B cell (primary cell): ENCODE results near the gene ACSM6. TPM values are rescaled to one million over a fixed set of nuclear protein-coding genes. Genes with fewer than 3 reads are reported as not detected.

Experiments
- ATAC-seq: fragments of 200-7000 bp; cut with Tn5 transposase; one replicate; pipeline ENCODE4 v1.10.0; 2021; ENCODE audit warnings: low read depth, mild to moderate bottlenecking, moderate number of reproducible peaks, moderate library complexity
- CTCF ChIA-PET: fragments of 350-600 bp; sonication (Branson Sonifier 250); formaldehyde crosslinking; loops from one replicate; lab custom pipeline; 2021; ENCODE audit warnings: antibody characterized with exemption, inconsistent platforms; lab: Charles Lee
- POLR2A ChIA-PET: fragments of 350-600 bp; sonication (Branson Sonifier 250); formaldehyde crosslinking; loops from one replicate; lab custom pipeline; 2021; ENCODE audit warnings: antibody characterized with exemption; lab: Charles Lee
- DNase-seq: peaks from one replicate; pipeline ENCODE4 v3.0.0; 2013
- H2AFZ ChIP-seq: 2 replicates; pipeline ENCODE4 v1.6.1; 2012; ENCODE audit warnings: mild to moderate bottlenecking, low read depth, low read length; ENCODE audit not compliant: insufficient read depth, poor library complexity, severe bottlenecking
- H3K27ac ChIP-seq, 2 donors: 1 replicate in 1 of 2; 2 replicates in 1 of 2; pipeline ENCODE4 v1.5.1; 2012 to 2013; ENCODE audit warnings: low read length in 2 of 2, mild to moderate bottlenecking in 2 of 2, moderate library complexity in 1 of 2
- H3K27me3 ChIP-seq, 4 experiments: fragments of 200-600 bp in 1 of 4; sonication (generic) in 1 of 4; replicated peaks in 1 of 4; 1 replicate in 2 of 4; 2 replicates in 2 of 4; pipeline versions ENCODE4 v1.6.1 to v1.7.0; 2013 to 2016; ENCODE audit warnings: low read length in 3 of 4, mild to moderate bottlenecking in 2 of 4, mixed read lengths in 1 of 4, moderate library complexity in 1 of 4; ENCODE audit not compliant: insufficient read depth in 4 of 4, control insufficient read depth in 3 of 4; ENCODE audit errors: control extremely low read depth in 1 of 4
- H3K36me3 ChIP-seq, 2 experiments: replicated peaks in 1 of 2; 1 replicate in 1 of 2; 2 replicates in 1 of 2; pipeline versions ENCODE4 v1.6.1 to v1.7.1; 2013; ENCODE audit warnings: low read length in 1 of 2; ENCODE audit not compliant: insufficient read depth in 2 of 2, control insufficient read depth in 1 of 2; ENCODE audit errors: control extremely low read depth in 1 of 2, extremely low read depth in 1 of 2
- H3K4me1 ChIP-seq, 2 donors: fragments of 200-600 bp in 1 of 2; sonication (generic) in 1 of 2; 1 replicate in 1 of 2; 2 replicates in 1 of 2; pipeline versions ENCODE4 v1.5.1 to v1.6.1; 2013 to 2017; ENCODE audit warnings: low read length in 2 of 2; ENCODE audit not compliant: control insufficient read depth in 2 of 2, insufficient read depth in 2 of 2
- H3K4me2 ChIP-seq: replicated peaks from 2 replicates; pipeline ENCODE3; 2012; ENCODE audit warnings: mild to moderate bottlenecking, low read depth, low read length; ENCODE audit not compliant: poor library complexity, severe bottlenecking
- H3K4me3 ChIP-seq, 5 experiments: fragments of 200-600 bp in 1 of 5; sonication (generic) in 1 of 5; 1 replicate in 3 of 5; 2 replicates in 2 of 5; pipeline versions ENCODE4 v1.5.1 to v1.7.0; 2011 to 2016; ENCODE audit warnings: low read length in 4 of 5, mild to moderate bottlenecking in 4 of 5, low read depth in 2 of 5, control low read depth in 1 of 5, moderate library complexity in 1 of 5; ENCODE audit not compliant: insufficient read depth in 1 of 5; ENCODE audit errors: control extremely low read depth in 1 of 5, extremely low read depth in 1 of 5
- H3K79me2 ChIP-seq: fragments of 200-600 bp; sonication (generic); one replicate; pipeline ENCODE4 v1.6.0; 2016; ENCODE audit warnings: low read length; ENCODE audit not compliant: control insufficient read depth, insufficient read depth
- H3K9ac ChIP-seq: fragments of 200-600 bp; sonication (generic); 2 replicates; pipeline ENCODE4 v1.6.1; 2017; ENCODE audit warnings: mild to moderate bottlenecking, low read length, moderate library complexity
- H3K9me3 ChIP-seq, 3 donors: one replicate each; pipeline versions ENCODE4 v1.6.1 to v1.7.1; 2013; ENCODE audit warnings: low read length in 2 of 3; ENCODE audit not compliant: control insufficient read depth in 2 of 3, insufficient read depth in 1 of 3; ENCODE audit errors: control extremely low read depth in 1 of 3
- H4K20me1 ChIP-seq: 2 replicates; pipeline ENCODE4 v1.6.0; 2012; ENCODE audit warnings: mild to moderate bottlenecking, low read length; ENCODE audit not compliant: insufficient read depth, control insufficient read depth, poor library complexity, severe bottlenecking
- H3K27ac Mint-ChIP-seq: one replicate; pipeline ENCODE4 v1.8.0; 2021; ENCODE audit warnings: mixed read lengths
- H3K27me3 Mint-ChIP-seq: one replicate; pipeline ENCODE4 v1.8.0; 2021; ENCODE audit warnings: mixed read lengths
- H3K4me1 Mint-ChIP-seq: one replicate; pipeline ENCODE4 v1.8.0; 2021; ENCODE audit warnings: mixed read lengths
- H3K4me3 Mint-ChIP-seq: one replicate; pipeline ENCODE4 v1.8.0; 2021; ENCODE audit warnings: mixed read lengths
- H3K9me3 Mint-ChIP-seq: one replicate; pipeline ENCODE4 v1.8.0; 2022; ENCODE audit warnings: mixed read lengths; ENCODE audit not compliant: insufficient read depth
- EZH2 ChIP-seq: IDR thresholded peaks from 2 replicates; pipeline ENCODE4 v1.6.1; 2012; ENCODE audit warnings: borderline replicate concordance, low read depth, mild to moderate bottlenecking, moderate library complexity, low read length; ENCODE audit not compliant: insufficient read depth, poor library complexity, severe bottlenecking
- WGBS: methylation state at CpG from one replicate; pipeline ENCODE4 v1.1.5; 2013; ENCODE audit warnings: missing lambda C conversion rate; ENCODE audit not compliant: insufficient coverage; 5-methylcytosine and 5-hydroxymethylcytosine counted together
- intact Hi-C: fragments of 100-400 bp; cut with micrococcal nuclease; formaldehyde crosslinking; loops from one replicate; pipeline ENCODE4 v1.10.0; 2022
- polyA plus RNA-seq: library from polyadenylated mRNA; depleted of rRNA; stranded (reverse); fragments of >200 nt; gene quantifications from 2 replicates; pipeline ENCODE4 v1.2.3, GENCODE V29; 2012
- total RNA-seq, 2 donors: library from RNA; stranded (reverse); fragments of 120-200 nt in 1 of 2; gene quantifications; 1 replicate in 1 of 2; 2 replicates in 1 of 2; pipeline versions ENCODE4 v1.2.3 to v1.2.4, GENCODE V29; 2013 to 2022
- TF ChIP-seq, protein P1 (sequence below): fragments of 200-600 bp; IDR thresholded peaks from one replicate; pipeline ENCODE4 v1.8.0; 2022; ENCODE audit warnings: antibody characterized with exemption, mild to moderate bottlenecking

Gene ACSM6
- total and polyA plus RNA-seq, 2 donors (not counting 1 experiment from before 2014, with no cell fraction given) = not detected

DNA sequence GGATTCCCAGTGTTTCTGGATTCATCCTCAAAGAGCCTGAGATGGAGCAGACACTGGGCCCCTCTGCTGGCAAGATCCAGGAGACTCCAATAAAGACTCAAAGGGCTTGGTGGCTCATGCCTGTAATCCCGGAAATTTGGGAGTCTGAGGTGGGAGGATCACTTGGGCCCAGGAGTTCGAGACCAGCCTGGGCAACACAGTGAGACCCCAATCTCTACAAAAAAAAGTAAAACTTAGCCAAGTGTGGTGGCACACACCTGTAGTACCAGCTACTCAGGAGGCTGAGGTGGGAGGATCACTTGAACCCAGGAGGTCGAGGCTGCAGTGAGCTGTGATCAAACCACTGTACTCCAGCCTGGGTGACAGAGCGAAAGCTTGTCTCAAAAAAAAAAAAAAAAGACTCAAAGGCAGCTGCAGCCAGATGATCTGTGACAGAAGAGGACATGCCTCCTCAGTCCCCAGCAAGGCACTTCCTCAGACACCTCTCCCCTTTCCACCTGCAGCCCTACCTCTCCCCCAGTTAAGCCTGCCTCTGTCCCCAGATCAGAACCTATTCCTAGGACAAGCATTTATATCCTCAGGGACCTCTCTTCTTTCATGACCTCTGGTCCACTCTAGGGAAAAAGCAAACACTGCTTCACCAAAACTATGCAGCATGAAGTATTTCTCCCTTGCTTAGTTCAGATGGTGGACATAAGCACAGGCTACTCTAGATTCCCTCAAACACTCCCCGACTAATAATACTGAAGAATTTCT is 68.9 kb downstream of the ACSM6 start:
- Histone ChIP-seq H3K27me3 (no peaks in the 10 kb centered on the region), H3K4me2 (no peak overlapping the region), H2AFZ (no peak overlapping the region), H3K4me3 (no peak overlapping the region), H4K20me1 (peaks cover 9% of the 10 kb centered on the region), H3K27ac (peak overlapping the region in 1 of 2 donors; percentile 21), H3K36me3 (peaks cover 2 to 54% of the 10 kb centered on the region in 2 experiments), H3K9me3 (no peaks in the 10 kb centered on the region), H3K79me2 (peaks cover 37% of the 10 kb centered on the region), H3K4me1 (peaks cover 28 to 41% of the 10 kb centered on the region in 2 donors), H3K9ac (no peak overlapping the region)
- intact Hi-C loops = no loop called here
- ChIA-PET POLR2A (interaction anchor here (1.0 kb wide), 1 partner anchor 100 kb away, joined by 3 read pairs; no protein-coding TSS in a partner anchor), CTCF (interaction anchor here (1.0 to 1.1 kb wide), 2 partner anchors 99 to 129 kb away, joined by 3 to 6 read pairs; no protein-coding TSS in a partner anchor)
- Mint-ChIP-seq H3K4me1 (peaks cover 43% of the 10 kb centered on the region), H3K4me3 (peak overlapping the region; percentile 2), H3K27me3 (no peaks in the 10 kb centered on the region), H3K27ac (peak overlapping the region; percentile 86), H3K9me3 (no peaks in the 10 kb centered on the region)
- 14% methylated on average over 2 of the region's 5 CpGs for WGBS
- peak; percentile 61 for DNase-seq
- ATAC-seq = peak; percentile 65
- TF ChIP-seq EZH2 = no peak
- TF ChIP-seq, protein P1, sequence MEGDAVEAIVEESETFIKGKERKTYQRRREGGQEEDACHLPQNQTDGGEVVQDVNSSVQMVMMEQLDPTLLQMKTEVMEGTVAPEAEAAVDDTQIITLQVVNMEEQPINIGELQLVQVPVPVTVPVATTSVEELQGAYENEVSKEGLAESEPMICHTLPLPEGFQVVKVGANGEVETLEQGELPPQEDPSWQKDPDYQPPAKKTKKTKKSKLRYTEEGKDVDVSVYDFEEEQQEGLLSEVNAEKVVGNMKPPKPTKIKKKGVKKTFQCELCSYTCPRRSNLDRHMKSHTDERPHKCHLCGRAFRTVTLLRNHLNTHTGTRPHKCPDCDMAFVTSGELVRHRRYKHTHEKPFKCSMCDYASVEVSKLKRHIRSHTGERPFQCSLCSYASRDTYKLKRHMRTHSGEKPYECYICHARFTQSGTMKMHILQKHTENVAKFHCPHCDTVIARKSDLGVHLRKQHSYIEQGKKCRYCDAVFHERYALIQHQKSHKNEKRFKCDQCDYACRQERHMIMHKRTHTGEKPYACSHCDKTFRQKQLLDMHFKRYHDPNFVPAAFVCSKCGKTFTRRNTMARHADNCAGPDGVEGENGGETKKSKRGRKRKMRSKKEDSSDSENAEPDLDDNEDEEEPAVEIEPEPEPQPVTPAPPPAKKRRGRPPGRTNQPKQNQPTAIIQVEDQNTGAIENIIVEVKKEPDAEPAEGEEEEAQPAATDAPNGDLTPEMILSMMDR = no peak

DNA sequence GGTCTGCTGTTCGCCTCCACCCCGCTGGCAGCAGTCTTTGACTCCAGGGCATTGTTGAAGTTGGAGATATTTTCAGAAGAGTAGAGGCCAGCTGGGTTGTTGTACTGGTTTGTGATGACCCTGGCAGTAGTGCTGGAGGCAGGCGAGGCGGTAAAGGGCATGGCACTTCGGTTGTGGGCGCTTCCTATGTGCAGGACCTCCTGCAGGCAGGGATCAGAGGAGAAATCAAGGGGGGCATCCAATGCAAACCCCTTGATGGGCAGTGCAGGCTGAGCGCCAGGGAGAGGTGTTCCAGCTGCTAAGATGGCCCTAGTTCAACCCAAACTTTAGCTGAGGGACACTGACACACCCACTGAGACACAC is 69.8 kb downstream of the ACSM6 start:
- Histone ChIP-seq H3K9ac (no peak overlapping the region), H3K4me3 (no peak overlapping the region), H3K79me2 (peaks cover 45% of the 10 kb centered on the region), H3K4me1 (peaks cover 28 to 41% of the 10 kb centered on the region in 2 donors), H3K4me2 (no peak overlapping the region), H3K27me3 (no peaks in the 10 kb centered on the region), H2AFZ (no peak overlapping the region), H3K9me3 (no peaks in the 10 kb centered on the region), H3K27ac (peak overlapping the region; percentile 0 to 21), H3K36me3 (peaks cover 8 to 60% of the 10 kb centered on the region in 2 experiments), H4K20me1 (peaks cover 9% of the 10 kb centered on the region)
- Mint-ChIP-seq H3K4me3 (no peak overlapping the region), H3K27ac (peak overlapping the region; percentile 86), H3K27me3 (no peaks in the 10 kb centered on the region), H3K4me1 (peaks cover 49% of the 10 kb centered on the region), H3K9me3 (no peaks in the 10 kb centered on the region)
- POLR2A ChIA-PET = no interaction called here
- TF ChIP-seq, protein P1 = no peak
- TF ChIP-seq EZH2 = no peak
- 86% methylated on average over 7 of the region's 7 CpGs for WGBS
- intact Hi-C loops = no loop called here
- no peak for DNase-seq
- CTCF ChIA-PET = interaction anchor here (0.9 to 4.9 kb wide), 5 partner anchors 18 to 130 kb away, joined by 3 to 38 read pairs (median 4); no protein-coding TSS in a partner anchor
- ATAC-seq = no peak
